HCT116 (cell line): ENCODE data around the gene PAX8. TPM values are rescaled to one million over a fixed set of nuclear protein-coding genes. Genes with fewer than 3 reads are reported as not detected.
A peak's percentile ranks its signal among the peaks of the same experiment; 100 is the strongest.

ENCODE experiments used
- ATAC-seq: fragments of 200-7000 bp; cut with Tn5 transposase; 2 replicates; pipeline ENCODE4 v1.9.1; 2020; ENCODE audit warnings: mild to moderate bottlenecking, moderate library complexity
- BruUV-seq: library from RNA; stranded (reverse); fragments of 400-500 nt; replicated peaks from 2 replicates; lab custom pipeline; 2021; lab: Mats Ljungman, UMichigan
- CTCF ChIA-PET: fragments of 300-600 bp; sonication (Branson Sonifier 250); formaldehyde crosslinking; loops from one replicate; lab custom pipeline; 2021; ENCODE audit warnings: antibody characterized with exemption; lab: Charles Lee
- POLR2A ChIA-PET: fragments of 300-600, 350-600 bp; sonication (Branson Sonifier 250); formaldehyde crosslinking; loops from one replicate; lab custom pipeline; 2021; ENCODE audit warnings: antibody characterized with exemption; lab: Charles Lee
- RAD21 ChIA-PET, 2 experiments: fragments of 300-600 bp; sonication (Branson Sonifier 250); formaldehyde crosslinking; loops; one replicate each; lab custom pipeline; 2023; ENCODE audit warnings: low total read pairs in 2 of 2; ENCODE audit not compliant: uncharacterized antibody in 2 of 2, unreplicated experiment in 2 of 2, low non-redundant PET in 1 of 2; lab: Charles Lee
- DNase-seq: peaks from one replicate; pipeline ENCODE4 v3.0.0-alpha.2; 2010; ENCODE audit warnings: low read depth, low spot score
- H2AFZ ChIP-seq: fragments of 200-600 bp; shearing (Covaris generic), sonication (generic); 2 replicates; pipeline ENCODE4 v1.6.1; 2017; ENCODE audit warnings: low read depth, mixed run types, mixed read lengths, antibody characterized with exemption, low read length; ENCODE audit not compliant: poor library complexity, severe bottlenecking
- H3K27ac ChIP-seq: 2 replicates; pipeline ENCODE4 v1.5.1; 2012; ENCODE audit warnings: low read depth, low read length
- H3K27me3 ChIP-seq: fragments of 200-600 bp; sonication (generic); 2 replicates; pipeline ENCODE4 v1.6.1; 2016; ENCODE audit warnings: mixed run types, low read length, mixed read lengths; ENCODE audit not compliant: insufficient read depth
- H3K36me3 ChIP-seq, 2 experiments: fragments of 200-500 bp in 1 of 2; fragments of 200-600 bp in 1 of 2; sonication (Bioruptor generic) in 1 of 2; sonication (generic) in 1 of 2; 2 replicates each; pipeline versions ENCODE4 v1.5.1 to v1.6.1; 2014 to 2016; ENCODE audit warnings: low read length in 2 of 2, inconsistent platforms in 1 of 2, mixed read lengths in 1 of 2, mixed run types in 1 of 2; ENCODE audit not compliant: insufficient read depth in 2 of 2, control insufficient read depth in 1 of 2
- H3K4me1 ChIP-seq, 2 experiments: fragments of 200-600 bp in 1 of 2; sonication (generic) in 1 of 2; 2 replicates each; pipeline versions ENCODE4 v1.5.1 to v1.6.1; 2012 to 2017; ENCODE audit warnings: low read length in 2 of 2, inconsistent platforms in 1 of 2, mild to moderate bottlenecking in 1 of 2, mixed read lengths in 1 of 2, mixed run types in 1 of 2, moderate library complexity in 1 of 2; ENCODE audit not compliant: insufficient read depth in 2 of 2, control insufficient read depth in 1 of 2
- H3K4me2 ChIP-seq: fragments of 200-600 bp; sonication (generic); 2 replicates; pipeline ENCODE4 v1.6.1; 2017; ENCODE audit warnings: mixed run types, low read length, mixed read lengths
- H3K4me3 ChIP-seq, 2 experiments: fragments of 200-600 bp in 1 of 2; sonication (generic) in 1 of 2; replicated peaks in 1 of 2; 2 replicates each; pipeline ENCODE4 v1.5.1; 2011 to 2016; ENCODE audit warnings: low read length in 2 of 2, control low read depth in 1 of 2, low read depth in 1 of 2, mild to moderate bottlenecking in 1 of 2, mixed read lengths in 1 of 2, mixed run types in 1 of 2
- H3K79me2 ChIP-seq: fragments of 200-600 bp; sonication (generic); 2 replicates; pipeline ENCODE4 v1.6.1; 2017; ENCODE audit warnings: mild to moderate bottlenecking, mixed run types, low read length, moderate library complexity, mixed read lengths; ENCODE audit not compliant: insufficient read depth
- H3K9ac ChIP-seq: fragments of 200-600 bp; sonication (generic); 2 replicates; pipeline ENCODE4 v1.6.1; 2016; ENCODE audit warnings: low read length, mixed read lengths
- H3K9me2 ChIP-seq: fragments of 200-600 bp; sonication (generic), shearing (Covaris generic); 2 replicates; pipeline ENCODE4 v1.6.1; 2017; ENCODE audit warnings: mixed run types, mild to moderate bottlenecking, moderate library complexity; ENCODE audit not compliant: insufficient read depth
- H3K9me3 ChIP-seq, 2 experiments: fragments of 200-500 bp in 1 of 2; fragments of 200-600 bp in 1 of 2; sonication (Bioruptor generic) in 1 of 2; sonication (generic) in 1 of 2; 2 replicates each; pipeline ENCODE4 v1.6.1; 2014 to 2017; ENCODE audit warnings: low read length in 2 of 2, mixed read lengths in 2 of 2, inconsistent platforms in 1 of 2, low read depth in 1 of 2, mild to moderate bottlenecking in 1 of 2, mixed run types in 1 of 2, moderate library complexity in 1 of 2; ENCODE audit not compliant: control insufficient read depth in 1 of 2, insufficient read depth in 1 of 2
- H4K20me1 ChIP-seq: fragments of 200-600 bp; sonication (generic), shearing (Covaris generic); 2 replicates; pipeline ENCODE4 v1.6.1; 2017; ENCODE audit warnings: mixed run types, mild to moderate bottlenecking, moderate library complexity; ENCODE audit not compliant: insufficient read depth
- EGR1 ChIP-seq: IDR thresholded peaks from 2 replicates; pipeline ENCODE4 v1.6.1; 2012; ENCODE audit warnings: low read depth
- ELF1 ChIP-seq: IDR thresholded peaks from 2 replicates; pipeline ENCODE4 v1.6.1; 2012; ENCODE audit warnings: low read depth, borderline replicate concordance
- EZH2 ChIP-seq: fragments of 200-600 bp; sonication (generic); IDR thresholded peaks from 2 replicates; pipeline ENCODE4 v1.6.1; 2017; ENCODE audit warnings: antibody characterized with exemption, mixed run types
- MAX ChIP-seq: IDR thresholded peaks from 2 replicates; pipeline ENCODE4 v1.6.1; 2012
- POLR2AphosphoS5 ChIP-seq: IDR thresholded peaks from 2 replicates; pipeline ENCODE4 v1.6.1; 2011; ENCODE audit warnings: mild to moderate bottlenecking, low read depth, low read length, moderate library complexity
- RAD21 ChIP-seq: IDR thresholded peaks from 2 replicates; pipeline ENCODE4 v1.6.1; 2012; ENCODE audit warnings: low read depth, mild to moderate bottlenecking
- SIN3A ChIP-seq: IDR thresholded peaks from 2 replicates; pipeline ENCODE4 v1.6.1; 2012; ENCODE audit warnings: low read depth
- YY1 ChIP-seq: IDR thresholded peaks from 2 replicates; pipeline ENCODE4 v1.6.1; 2011; ENCODE audit warnings: low read length, low read depth, moderate library complexity, mild to moderate bottlenecking; ENCODE audit not compliant: insufficient replicate concordance; ENCODE audit errors: extremely low read depth
- ZBTB33 ChIP-seq: IDR thresholded peaks from 2 replicates; pipeline ENCODE4 v1.6.1; 2011; ENCODE audit warnings: mild to moderate bottlenecking, low read length, moderate library complexity; ENCODE audit not compliant: insufficient replicate concordance; ENCODE audit errors: extremely low read depth
- intact Hi-C: fragments of 100-400 bp; cut with micrococcal nuclease; formaldehyde crosslinking; loops from 2 replicates; pipeline ENCODE4 v1.10.0; 2022
- total RNA-seq: library from RNA; stranded (reverse); gene quantifications from one replicate; pipeline ENCODE4 v1.2.1, GENCODE V29; 2021; ENCODE audit not compliant: unreplicated experiment

The PAX8 gene
- total RNA-seq, 1 experiment from 2014 or later = 4.4 TPM

- no peak overlapping the region for H3K4me3 ChIP-seq
- RAD21 ChIA-PET = no interaction called here
- H3K36me3 ChIP-seq = peaks cover 8 to 25% of the 10 kb centered on the region in 2 experiments; a peak in 3 of 4 replicates
- no peaks in the 10 kb centered on the region for H4K20me1 ChIP-seq
- no peak overlapping the region for H2AFZ ChIP-seq
- TF ChIP-seq EZH2 (no peak), EGR1 (no peak), YY1 (no peak), ELF1 (no peak), MAX (no peak), RAD21 (no peak), SIN3A (no peak), ZBTB33 (no peak), POLR2AphosphoS5 (no peak)
- no peaks in the 10 kb centered on the region for H3K9me2 ChIP-seq
- CTCF ChIA-PET = no interaction called here
- DNase-seq = no peak
- peak overlapping the region; percentile 58 for H3K9ac ChIP-seq
- intact Hi-C loops = no loop called here
- H3K4me2 ChIP-seq = no peak overlapping the region
- BruUV-seq = no TSS peak
- H3K27ac ChIP-seq = peak overlapping the region; percentile 95
- ATAC-seq = no peak
- POLR2A ChIA-PET = interaction anchor here (0.6 kb wide), 1 partner anchor 98 kb away, joined by 3 read pairs; no protein-coding TSS in a partner anchor
- H3K9me3 ChIP-seq = no peaks in the 10 kb centered on the region
- peaks cover 44% of the 10 kb centered on the region for H3K79me2 ChIP-seq
- peaks cover 47 to 55% of the 10 kb centered on the region in 2 experiments for H3K4me1 ChIP-seq
- H3K27me3 ChIP-seq = no peaks in the 10 kb centered on the region
Observed at GRCh38 chr2:113242327-113242726, 36.4 kb downstream of the PAX8 start.
